ENCODE data around the gene NYNRIN. TPM values are rescaled to one million over a fixed set of nuclear protein-coding genes. Genes with fewer than 3 reads are reported as not detected.

NYNRIN gene
- total and polyA plus RNA-seq, 2 of the 8 experiments (the other 6 are each of a cell fraction or from before 2014, with no cell fraction given): 15.2 to 18.3 TPM

DNA sequence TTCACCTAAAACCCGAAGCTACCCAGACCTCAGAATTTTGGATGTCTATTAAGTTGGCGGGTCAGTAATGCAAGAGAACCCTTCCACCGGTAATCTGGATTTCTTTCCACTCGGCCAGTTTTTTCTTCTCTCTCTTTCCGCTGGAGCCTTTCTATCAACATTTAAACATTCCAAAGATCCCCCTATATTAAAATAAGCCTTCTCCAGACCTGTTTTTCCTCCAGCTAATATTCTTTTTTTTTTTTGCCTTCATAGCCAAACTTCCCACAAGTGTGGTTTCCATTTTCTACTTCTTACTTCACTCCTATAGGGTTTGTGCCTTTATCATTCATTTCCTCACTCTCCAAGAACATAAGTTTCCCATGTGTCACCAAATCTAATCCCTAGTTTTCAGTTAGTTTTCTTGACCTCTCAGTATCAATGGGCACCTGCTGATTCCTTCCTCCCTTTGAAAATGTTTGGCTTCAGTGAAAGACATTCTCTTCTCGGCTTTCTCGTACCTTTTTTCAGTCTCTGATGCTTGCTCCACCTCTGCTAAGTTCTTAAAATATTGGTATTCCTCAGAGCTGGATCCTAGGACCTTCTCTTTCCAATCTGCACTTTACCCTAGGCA, 44.4 kb downstream of the NYNRIN start:
- Histone ChIP-seq H2AK5ac (ENCODE audit: low read depth, low read length) (no peak overlapping the region), H3K23me2 (ENCODE audit: low read depth, low read length) (peaks cover 9% of the 10 kb centered on the region), H3K79me1 (ENCODE audit: low read depth, low read length) (no peaks in the 10 kb centered on the region), H3K36me3 (ENCODE audit: control insufficient read depth in 2 of 4, insufficient read depth in 4 of 4, low read length in 3 of 4) (peaks cover 10 to 16% (median 12%) of the 10 kb centered on the region in 4 experiments; a peak in 7 of 8 replicates), H3K23ac (ENCODE audit: insufficient read length) (no peak overlapping the region), H2BK20ac (ENCODE audit: low read length) (no peak overlapping the region), H3K27me3 (replicated peaks in 1 of 4; ENCODE audit: control insufficient read depth in 3 of 4, extremely low read depth in 1 of 4, insufficient read depth in 3 of 4, low read length in 3 of 4) (no peaks in the 10 kb centered on the region), H2BK12ac (ENCODE audit: low read depth, low read length) (no peak overlapping the region), H3K4ac (replicated peaks; ENCODE audit: insufficient read length, low read depth, low read length) (no peak overlapping the region), H3K56ac (replicated peaks; ENCODE audit: insufficient read length, low read depth, low read length) (no peak overlapping the region), H2BK5ac (ENCODE audit: low read depth, low read length) (peak overlapping the region; percentile 18; the same call in 1 of the 2 replicates), H3K18ac (ENCODE audit: extremely low read depth, low read length) (0 out of 2 replicates have a peak overlapping the region, but pooled peaks have one; percentile 63), H3K4me3 (ENCODE audit: extremely low read depth in 1 of 4, insufficient read depth in 2 of 4, low read depth in 3 of 4, low read length in 4 of 4) (peak overlapping the region; percentile 84 to 95 (median 89)), H4K8ac (ENCODE audit: extremely low read depth, insufficient read depth, low read length) (no peak overlapping the region), H2BK15ac (ENCODE audit: low read length) (no peak overlapping the region), H3K27ac (ENCODE audit: low read depth, low read length) (0 out of 2 replicates have a peak overlapping the region, but pooled peaks have one; percentile 29), H4K20me1 (replicated peaks in 1 of 2; ENCODE audit: control insufficient read depth in 1 of 2, insufficient read depth in 2 of 2, low read length in 2 of 2) (peaks cover 0 to 3% of the 10 kb centered on the region in 2 experiments), H3K9ac (replicated peaks in 1 of 4; ENCODE audit: extremely low read depth in 1 of 4, low read depth in 3 of 4, low read length in 3 of 4) (peak overlapping the region in 3 of 4 experiments; percentile 26 to 92 (median 91); a peak in 6 of 7 replicates), H3K4me1 (replicated peaks in 1 of 4; ENCODE audit: control insufficient read depth in 3 of 4, insufficient read depth in 4 of 4, low read length in 3 of 4) (no peaks in the 10 kb centered on the region; a peak in 2 of 7 replicates), H3K9me3 (ENCODE audit: insufficient read depth in 2 of 2, low read depth in 1 of 2, low read length in 1 of 2) (no peaks in the 10 kb centered on the region), H2BK120ac (replicated peaks; ENCODE audit: low read depth, low read length) (no peak overlapping the region), H3K4me2 (ENCODE audit: insufficient read depth in 1 of 2, low read depth in 2 of 2, low read length in 2 of 2) (peak overlapping the region; percentile 76 to 96), H4K5ac (ENCODE audit: insufficient read length, low read depth, low read length) (no peak overlapping the region), H2AFZ (ENCODE audit: low read length) (no peak overlapping the region), H3K79me2 (ENCODE audit: control insufficient read depth in 1 of 2, insufficient read depth in 2 of 2, low read length in 2 of 2) (0 out of 4 replicates have a peak, but pooled peaks cover 0 to 3% of the 10 kb centered on the region in 2 experiments), H4K91ac (replicated peaks; ENCODE audit: insufficient read length, low read length) (no peak overlapping the region), H3K14ac (ENCODE audit: insufficient read length) (no peak overlapping the region)
- no peak for DNase-seq (ENCODE audit: low read depth in 1 of 2, low spot score in 2 of 2)
- POLR2A ChIA-PET (ENCODE audit: partially characterized antibody): interaction anchor here (0.7 to 4.5 kb wide), 4 partner anchors 13 to 1319 kb away, joined by 3 to 34 read pairs (median 6); partner anchors contain the start of genes CBLN3 and KHNYN
- 0 out of 2 replicates have a peak, but pooled peaks have one; percentile 7 for TF ChIP-seq KDM5A (IDR thresholded peaks at IDR 0.05; ENCODE audit: low read length)
- TF ChIP-seq TCF12 (IDR thresholded peaks at IDR 0.05; ENCODE audit: low read depth, low read length): no peak
- peak; percentile 8; the same call in 1 of the 2 replicates for TF ChIP-seq PHF8 (conservative IDR thresholded peaks at IDR 0.05; ENCODE audit: low read depth, low read length)
- CTCF ChIA-PET (ENCODE audit: partially characterized antibody): interaction anchor here (0.7 kb wide), 1 partner anchor 12 kb away, joined by 3 read pairs; no protein-coding TSS in a partner anchor
- 12% methylated on average over 6 of the region's 7 CpGs; no CpG with 5 or more reads in 1 of the 2 experiments for WGBS, 2 experiments (ENCODE audit: extremely low coverage in 1 of 2, insufficient coverage in 1 of 2, insufficient read length in 1 of 2, insufficient replicate concordance in 2 of 2, low coverage in 1 of 2, low lambda C conversion rate in 2 of 2, missing lambda C conversion rate in 1 of 2)
- FAIRE-seq: no peak

All from H1 (cell line).